ENCODE results near the gene KRT16.
A peak's percentile ranks its signal among the peaks of the same experiment; 100 is the strongest.
"Not testable (repeated sequence)": the region's sequence is repeated elsewhere in the genome, so short reads cannot be mapped to it uniquely, and the experiment has no call there.

Gene KRT16

DNA sequence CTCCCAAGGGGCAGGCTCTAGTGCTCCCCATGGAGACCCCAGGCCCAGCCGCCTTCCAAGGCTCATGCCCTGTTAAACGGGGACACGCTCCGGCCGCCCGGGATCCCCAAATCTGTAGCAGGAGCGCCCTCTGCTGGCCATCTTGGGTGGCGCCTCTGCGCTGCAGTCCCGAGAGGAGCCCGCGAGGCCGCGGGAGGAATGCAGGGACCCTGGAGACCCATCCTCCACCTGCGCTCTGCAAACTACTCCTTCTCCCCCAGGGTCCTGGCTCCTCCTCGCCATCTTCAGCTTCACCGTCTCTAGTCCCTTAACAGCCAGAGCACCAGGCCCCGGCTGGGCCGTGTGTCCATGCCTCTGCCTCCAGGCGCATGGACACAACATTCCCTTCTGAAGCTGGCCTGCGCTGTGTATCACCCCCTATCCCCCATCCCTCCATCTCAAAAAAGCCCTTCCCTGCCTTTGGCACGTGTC is 35.4 kb upstream of the KRT16 start:
- peak; percentile 82 for DNase-seq (ENCODE audit: low spot score)

DNA sequence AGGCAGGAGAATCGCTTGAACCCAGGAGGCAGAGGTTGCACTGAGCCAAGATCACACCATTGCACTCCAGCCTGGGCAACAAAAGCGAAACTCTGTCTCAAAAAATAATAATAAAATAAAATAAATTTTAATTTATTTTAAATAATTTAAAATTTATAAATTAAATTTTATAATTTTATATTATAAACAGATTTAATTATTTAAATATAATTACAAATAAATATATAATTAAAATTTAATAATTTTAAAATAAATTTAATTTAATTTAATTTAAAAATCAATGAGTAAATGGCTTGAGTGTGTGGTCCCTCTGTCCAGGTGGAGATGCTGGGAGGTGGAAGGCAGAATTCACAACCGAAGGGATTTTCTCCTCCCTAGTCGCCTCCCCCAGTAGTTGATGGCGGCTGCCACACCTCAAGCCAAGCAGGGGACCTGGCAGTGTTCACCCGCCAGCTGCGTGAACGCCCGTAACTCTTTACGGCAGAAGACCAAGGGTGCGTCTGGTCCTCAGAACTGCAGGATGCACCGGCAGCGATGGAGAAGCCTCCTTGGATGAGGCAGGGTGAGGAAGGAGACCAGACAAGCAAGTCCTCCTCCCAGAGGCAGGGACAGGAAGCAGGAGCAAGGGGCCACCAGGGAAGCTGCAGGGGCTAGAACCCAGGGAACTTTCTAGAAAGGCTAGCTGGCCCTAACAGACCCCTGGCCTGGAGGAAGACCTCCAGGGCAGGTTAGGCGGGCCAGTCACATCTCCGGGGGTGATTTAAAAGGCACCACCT is 34.7 kb upstream of the KRT16 start:
- DNase-seq (ENCODE audit: low spot score): no peak

DNA sequence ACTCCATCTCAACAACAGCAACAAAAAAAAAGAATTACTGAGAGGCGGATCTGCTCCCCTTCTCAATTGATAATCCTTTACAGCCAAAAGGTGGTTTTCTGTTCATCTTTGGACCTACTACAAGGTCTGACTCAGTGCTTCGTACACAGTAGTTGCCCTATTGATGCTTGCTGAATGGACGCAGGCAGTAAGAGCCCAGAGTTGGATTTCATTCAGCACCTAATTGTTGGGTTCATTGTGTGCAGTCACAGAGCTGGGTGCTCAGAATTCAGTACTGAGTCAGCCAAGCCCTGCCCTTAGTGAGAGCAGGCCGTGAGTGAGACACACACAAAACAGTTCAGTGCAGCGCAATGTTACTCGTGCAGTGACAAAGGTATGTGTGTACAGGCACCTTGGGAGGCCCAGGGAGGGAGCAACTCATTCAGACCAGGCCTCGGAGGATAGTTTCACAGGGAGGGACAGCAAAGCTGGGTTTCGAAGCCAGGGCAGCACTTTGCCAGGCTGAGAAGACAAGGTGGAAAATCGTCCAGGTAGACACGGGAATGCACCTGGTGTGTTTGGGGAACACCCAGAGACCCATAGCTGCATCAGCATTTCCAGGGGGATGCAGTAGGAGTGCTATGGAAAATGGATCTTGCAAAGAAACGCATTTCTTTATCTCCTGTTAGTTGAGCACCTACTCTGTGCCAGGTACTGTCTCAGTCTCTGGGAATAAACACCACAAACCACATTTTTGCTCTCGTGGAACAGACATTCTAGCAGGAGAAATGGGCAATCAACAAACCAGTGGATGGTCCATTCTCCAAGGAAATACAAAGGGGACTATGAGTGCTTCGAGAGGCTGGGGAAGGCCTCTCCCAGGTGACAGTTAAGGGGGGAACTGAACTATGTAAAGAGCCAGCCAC is 29.9 kb upstream of the KRT16 start:
- DNase-seq (ENCODE audit: low spot score): no peak

DNA sequence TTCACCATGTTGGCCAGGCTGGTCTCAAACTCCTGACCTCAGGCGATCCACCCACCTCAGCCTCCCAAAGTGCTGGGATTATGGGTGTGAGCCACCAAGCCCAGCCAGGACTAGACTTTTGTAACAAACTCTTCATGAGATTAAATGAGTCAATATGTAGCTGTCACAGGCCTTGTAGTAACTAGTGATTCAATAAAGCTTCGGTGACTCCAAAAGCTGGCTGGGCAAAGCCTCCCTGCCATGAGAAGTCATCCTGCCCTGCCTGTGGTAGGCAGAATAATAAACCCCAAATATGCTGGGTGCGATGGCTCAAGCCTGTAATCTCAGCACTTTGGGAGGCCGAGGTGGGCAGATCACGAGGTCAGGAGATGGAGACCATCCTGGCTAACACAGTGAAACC is 28.0 kb upstream of the KRT16 start:
- DNase-seq (ENCODE audit: low spot score): not testable (repeated sequence)

GRCh38 chr17:41639492-41640473 is 27.2 kb upstream of the KRT16 start:
- no peak for DNase-seq (ENCODE audit: low spot score)

GRCh38 chr17:41638941-41639340 is 26.4 kb upstream of the KRT16 start:
- no peak for DNase-seq (ENCODE audit: low spot score)

GRCh38 chr17:41638194-41638593 is 25.6 kb upstream of the KRT16 start:
- DNase-seq (ENCODE audit: low spot score): no peak

DNA sequence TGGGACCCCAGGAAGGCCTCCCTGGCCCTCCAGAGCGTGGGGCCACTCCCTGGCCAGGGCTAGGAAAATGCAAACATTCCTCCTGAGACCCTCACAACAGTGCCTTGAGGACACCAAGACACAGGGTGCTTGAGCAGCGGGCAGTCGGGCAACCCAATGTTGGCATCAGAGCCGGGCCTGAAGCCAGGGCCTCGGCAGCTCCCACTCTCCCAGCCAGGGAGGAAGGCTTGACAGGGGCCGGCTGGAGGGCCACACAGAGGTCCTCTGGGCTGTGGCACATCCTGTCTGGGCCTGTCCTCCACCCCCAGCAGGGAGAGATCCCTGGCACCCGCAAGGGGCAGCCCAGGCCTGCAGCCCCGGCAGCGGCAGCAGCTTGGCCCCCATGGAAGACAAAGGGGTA is 24.1 kb upstream of the KRT16 start:
- DNase-seq (ENCODE audit: low spot score): no peak

GRCh38 chr17:41635121-41636097 is 22.8 kb upstream of the KRT16 start:
- DNase-seq (ENCODE audit: low spot score): no peak

GRCh38 chr17:41634639-41635038 is 22.1 kb upstream of the KRT16 start:
- no peak for DNase-seq (ENCODE audit: low spot score)

- DNase-seq (ENCODE audit: low spot score): no peak
These were observed 21.1 kb upstream of the KRT16 start for GRCh38 chr17:41633556-41634199.

DNA sequence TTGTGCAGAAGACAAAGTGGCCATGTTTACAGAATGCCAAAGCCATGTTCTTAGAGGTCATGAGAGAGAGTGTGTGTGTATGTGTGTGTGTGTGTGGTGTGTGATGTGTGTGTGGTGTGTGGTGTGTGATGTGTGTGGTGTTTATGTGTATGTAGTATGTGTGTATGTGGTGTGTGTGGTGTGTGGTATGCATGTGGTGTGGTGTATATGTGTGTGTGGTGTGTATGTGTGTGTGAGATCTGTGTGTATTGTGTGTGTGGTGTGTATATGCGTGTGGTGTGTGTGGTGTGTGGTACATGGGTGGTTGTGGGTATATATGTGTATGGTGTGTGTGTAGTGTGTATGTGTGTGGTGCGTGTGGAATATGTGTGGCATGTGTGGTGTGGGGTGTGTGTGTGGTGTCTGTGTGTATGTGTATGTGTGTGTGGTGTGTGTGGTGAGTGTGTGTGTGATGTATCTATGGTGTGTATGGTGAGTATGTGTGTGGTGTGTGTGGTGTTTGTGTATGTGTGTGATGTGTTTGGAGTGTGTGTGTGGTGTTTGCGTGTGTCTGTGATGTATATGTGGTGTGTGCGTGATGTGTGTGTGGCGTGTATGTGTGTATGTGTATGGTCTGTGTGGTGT is 20.0 kb upstream of the KRT16 start:
- DNase-seq (ENCODE audit: low spot score): no peak

GRCh38 chr17:41631898-41632285 is 19.3 kb upstream of the KRT16 start:
- no peak for DNase-seq (ENCODE audit: low spot score)

GRCh38 chr17:41631025-41631897 is 18.7 kb upstream of the KRT16 start:
- no peak for DNase-seq (ENCODE audit: low spot score)

DNA sequence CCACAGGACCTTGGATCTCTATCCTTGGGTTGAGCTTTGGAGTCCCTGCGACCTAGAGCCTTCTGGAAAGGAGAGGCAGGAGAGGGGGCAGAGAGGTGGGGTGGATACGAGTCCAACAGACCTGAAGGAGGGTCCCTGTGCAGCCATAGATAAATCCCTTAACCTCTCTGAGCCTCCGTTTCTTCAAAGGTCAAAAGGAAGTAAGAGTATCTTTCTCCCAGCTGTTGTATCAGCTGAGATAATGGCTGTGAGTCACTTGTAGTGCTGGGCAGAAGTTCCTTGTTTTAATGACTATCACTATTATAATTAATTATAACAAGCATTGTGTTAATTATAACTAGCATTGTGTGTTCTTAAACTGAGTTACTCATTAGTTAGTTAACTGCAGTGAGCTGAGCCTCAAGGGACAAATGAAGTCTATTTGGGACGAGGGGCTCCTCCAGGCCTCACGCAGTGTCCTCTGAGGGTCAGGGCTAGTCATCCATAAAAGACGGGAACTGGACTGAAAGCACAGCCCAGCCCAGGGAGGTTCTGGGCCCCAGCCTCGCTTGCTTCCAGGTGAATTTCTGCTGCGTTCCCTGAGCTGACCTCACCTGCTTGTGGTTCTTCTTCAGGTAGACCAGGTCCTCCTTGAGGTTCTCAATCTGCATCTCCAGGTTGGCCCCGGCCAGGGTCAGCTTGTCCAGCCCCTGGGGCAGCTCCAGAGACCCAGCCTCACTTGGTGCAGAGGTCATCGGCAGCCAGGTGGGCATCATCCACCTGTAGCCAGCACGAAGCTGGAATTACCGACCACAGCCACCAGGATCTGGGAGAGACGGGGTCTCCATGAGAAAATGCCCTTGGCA is 17.5 kb upstream of the KRT16 start:
- DNase-seq (ENCODE audit: low spot score): no peak

DNA sequence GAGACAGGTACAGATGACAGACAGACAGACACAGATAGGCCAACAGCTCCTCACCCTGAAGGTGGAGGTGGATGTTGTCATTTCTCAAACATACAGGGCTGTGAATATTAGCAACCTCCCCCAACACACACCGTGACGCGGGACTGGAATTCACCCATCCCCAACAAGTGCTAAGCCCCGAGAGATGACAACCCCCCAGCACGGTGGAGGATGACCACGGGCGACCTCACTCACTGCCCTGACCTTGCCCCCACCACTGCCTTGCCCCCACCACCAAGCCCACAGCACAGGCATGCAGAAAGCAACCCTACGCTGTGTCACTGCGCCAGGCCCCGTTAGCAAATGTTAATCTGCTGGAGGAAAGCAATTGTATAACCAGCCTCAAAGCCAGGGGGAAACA is 16.7 kb upstream of the KRT16 start:
- DNase-seq (ENCODE audit: low spot score): no peak

DNA sequence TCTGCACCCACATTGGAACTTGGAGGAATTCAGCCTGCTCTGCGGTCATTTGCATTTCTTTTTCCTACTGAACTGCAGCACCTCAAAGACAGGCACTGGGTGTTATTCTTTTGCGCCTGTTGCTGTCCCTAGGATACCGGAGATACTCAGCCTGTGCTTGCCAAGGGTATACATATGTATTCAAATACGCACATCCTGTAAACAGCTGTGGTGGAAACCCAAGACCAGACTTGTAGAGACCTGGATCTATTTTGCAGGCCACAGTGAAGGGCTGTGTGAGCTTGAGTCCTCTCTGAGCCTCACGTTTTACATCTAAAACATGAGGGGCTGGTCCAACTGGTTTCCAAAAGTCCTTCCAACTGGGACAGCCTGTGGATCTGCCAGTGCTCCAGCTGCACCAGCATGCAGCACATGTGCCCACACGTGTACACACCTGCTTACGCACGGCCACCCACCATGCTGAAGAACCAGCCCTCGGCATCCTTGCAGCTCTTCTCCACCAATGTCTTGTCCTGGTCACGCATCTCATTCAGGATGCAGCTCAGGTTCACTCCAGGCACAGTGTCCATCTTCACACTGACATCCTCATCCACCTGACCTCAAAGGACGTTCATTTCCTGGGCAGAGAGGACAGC is 16.2 kb upstream of the KRT16 start:
- not testable (repeated sequence) for DNase-seq (ENCODE audit: low spot score)

Measured in CD4-positive, alpha-beta T cell treated with Interleukin-6 at 100 ng/mL for 8 hours (primary cell).